GM15510 (cell line): ENCODE results near the gene NFATC1.

ENCODE experiments used
- POLR2A ChIP-seq: IDR thresholded peaks from 3 replicates; pipeline ENCODE4 v1.6.1; 2011; ENCODE audit warnings: borderline replicate concordance; ENCODE audit not compliant: insufficient read length; ENCODE audit errors: extremely low read depth

NFATC1 gene

DNA sequence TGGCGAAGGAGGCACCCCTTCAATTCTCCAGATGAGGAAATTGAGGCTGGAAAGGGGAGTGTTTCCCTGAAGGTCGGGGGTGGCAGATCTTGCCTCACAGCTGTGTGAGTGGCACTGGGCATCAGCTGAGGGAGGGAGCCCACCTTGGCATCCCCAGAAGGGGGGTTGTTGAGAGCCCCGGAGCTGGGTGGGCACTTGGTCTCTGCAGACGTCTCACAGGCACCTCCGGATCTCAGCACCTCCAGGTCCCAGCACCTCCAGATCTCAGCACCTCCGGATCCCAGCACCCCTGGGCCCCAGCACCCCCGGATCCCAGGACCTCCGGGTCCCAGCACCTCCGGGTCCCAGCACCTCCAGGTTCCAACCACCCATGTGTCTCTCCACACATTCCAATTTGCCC, 137.9 kb downstream of the NFATC1 start:
- TF ChIP-seq POLR2A: no peak

- no peak for TF ChIP-seq POLR2A
Observed at GRCh38 chr18:79534356-79534755, 138.6 kb downstream of the NFATC1 start.

DNA sequence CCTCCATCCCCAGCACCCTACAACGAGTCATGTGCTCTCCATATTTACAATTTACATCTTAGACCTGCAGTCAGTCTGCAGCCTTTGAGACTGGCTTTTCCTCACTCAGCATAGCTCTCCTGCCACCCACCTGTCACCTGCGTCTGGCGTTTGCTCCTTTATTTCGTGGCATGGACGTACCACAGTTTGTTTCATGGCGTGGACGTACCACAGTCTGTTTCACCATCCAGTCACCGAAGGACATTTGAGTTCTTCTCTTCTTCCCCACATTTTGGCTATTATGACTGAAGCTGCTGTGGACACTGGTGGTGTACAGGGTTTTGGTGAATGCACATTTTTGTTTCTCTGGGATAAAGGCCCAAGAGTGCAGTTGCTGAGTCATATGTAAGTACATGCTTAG, 142.0 kb downstream of the NFATC1 start:
- no peak for TF ChIP-seq POLR2A

GRCh38 chr18:79538635-79539034, 142.9 kb downstream of the NFATC1 start:
- no peak for TF ChIP-seq POLR2A

DNA sequence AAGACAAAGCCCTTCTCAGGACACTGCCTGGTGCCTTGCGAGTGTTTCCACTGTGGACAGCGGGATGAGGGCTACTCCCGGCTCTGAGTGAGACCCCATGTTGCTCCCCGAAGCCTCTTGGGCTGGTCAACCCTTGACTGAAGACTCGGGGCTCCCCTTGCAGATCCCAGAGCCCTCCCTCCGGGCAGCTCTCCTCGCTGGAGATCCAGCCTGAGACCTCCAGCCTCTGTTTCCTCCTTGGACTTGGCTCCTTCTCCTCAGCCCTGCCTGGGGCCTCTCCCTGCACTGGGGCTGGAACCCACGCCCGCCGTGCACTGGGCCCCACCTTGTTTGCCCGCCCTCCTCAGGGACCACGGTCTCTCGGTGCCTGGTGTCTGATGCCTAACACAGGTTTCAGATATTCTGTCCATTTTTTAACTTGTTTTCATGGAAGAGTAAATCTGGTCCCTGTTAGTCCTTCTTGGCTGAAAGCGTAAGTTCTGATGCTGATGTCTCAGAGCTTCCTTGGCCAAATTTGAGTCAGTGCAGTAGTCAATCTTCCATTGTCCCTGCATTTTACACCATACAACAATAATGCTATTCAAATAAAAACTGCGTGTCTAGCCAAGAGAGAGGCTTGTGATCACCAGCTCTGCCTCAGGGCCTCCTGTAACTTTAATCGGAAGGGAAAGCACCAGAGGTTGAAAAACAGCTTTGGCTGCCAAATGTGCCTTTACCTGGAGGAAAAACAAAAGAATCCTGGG, 144.6 kb downstream of the NFATC1 start:
- TF ChIP-seq POLR2A: no peak

- no peak for TF ChIP-seq POLR2A
Observed at GRCh38 chr18:79540904-79541282, 145.2 kb downstream of the NFATC1 start.

DNA sequence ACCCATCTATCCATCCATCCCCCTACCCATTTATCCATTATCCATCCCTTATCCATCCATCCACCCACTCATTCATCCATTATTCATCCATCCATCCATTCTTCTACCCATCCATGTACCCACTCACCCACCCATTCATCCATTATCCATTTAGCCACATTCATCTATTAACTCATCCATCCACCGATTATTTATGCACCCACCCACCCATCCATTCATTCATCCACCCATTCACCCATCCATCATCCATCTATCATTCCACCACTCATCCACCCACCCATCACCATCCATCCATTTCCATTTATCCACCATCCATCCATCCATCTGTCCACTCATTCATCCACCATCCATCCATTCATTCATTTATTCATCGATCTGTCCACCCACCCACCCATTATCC, 146.5 kb downstream of the NFATC1 start:
- TF ChIP-seq POLR2A: no peak

DNA sequence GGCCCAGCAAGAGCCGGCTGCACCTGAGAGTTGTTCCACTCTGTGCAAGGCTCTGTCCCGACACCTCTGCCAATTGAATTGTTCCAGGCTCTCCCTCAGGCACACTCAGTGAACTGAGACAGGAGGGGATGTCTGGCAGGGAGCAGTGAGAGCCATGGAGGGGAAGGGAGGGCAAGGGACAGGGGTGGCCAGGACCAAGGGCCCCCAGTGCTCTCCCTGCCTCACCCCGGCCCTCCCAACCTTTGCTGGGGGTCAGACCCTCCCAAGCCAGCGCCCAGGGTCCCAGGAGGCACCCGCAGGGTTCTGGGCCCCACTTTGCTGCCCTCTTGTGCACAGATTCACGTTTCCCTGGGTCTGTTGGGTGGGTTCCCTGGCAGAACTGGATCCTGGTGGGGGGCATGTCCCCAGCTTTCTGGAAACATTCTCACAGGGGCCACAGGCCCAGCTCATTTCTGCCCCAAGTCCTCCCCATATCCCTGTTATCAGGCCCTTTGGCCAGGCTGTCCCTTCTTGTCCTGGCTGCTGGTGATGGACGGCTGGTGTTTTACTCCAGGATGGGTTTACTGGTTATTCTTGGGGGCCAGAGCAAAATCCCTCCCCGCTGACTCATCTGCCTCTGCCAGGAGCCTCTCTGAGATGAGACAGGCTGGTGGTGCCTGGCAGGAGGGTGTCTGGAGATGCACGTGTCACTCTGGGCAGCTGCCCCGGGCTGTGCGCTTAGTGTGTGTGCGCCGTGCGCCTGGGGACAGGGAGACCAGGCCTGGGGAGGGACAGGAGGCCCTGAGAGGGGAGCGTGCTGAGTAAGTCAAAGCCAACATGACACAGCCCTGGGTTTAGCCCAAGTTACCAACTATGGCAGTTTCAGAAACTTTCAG, 147.4 kb downstream of the NFATC1 start:
- no peak for TF ChIP-seq POLR2A

GRCh38 chr18:79543861-79544385, 148.2 kb downstream of the NFATC1 start:
- no peak for TF ChIP-seq POLR2A

DNA sequence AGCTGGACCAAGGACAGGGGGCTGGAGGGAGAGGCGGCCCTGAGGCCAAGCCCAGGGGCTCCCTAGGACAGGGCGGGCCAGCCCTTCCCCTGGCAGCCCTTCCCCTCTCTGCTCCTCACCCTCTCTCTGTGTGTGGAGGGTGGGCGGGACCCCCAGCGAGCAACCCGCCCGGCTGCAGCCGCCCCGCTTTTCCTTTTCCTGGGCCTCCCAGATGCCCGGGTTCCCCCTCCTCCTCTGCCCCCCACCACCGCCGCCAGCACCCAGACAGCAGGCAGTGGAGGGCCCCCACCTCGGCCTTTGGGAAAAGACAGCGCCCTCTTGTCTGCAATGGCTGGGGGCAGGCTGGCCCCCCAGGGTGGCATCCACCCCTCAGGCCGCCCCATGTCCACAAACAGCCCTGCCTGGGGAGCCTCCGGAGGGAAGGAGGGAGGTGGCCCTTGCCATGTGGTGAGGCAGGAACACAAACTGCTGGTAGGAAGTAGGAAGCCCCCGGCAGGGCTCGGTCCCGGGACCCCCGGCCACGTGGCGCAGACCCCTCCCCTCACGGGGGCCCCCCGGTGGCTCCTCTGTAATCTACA, 148.7 kb downstream of the NFATC1 start:
- no peak for TF ChIP-seq POLR2A

GRCh38 chr18:79545255-79545654, 149.5 kb downstream of the NFATC1 start:
- no peak for TF ChIP-seq POLR2A

DNA sequence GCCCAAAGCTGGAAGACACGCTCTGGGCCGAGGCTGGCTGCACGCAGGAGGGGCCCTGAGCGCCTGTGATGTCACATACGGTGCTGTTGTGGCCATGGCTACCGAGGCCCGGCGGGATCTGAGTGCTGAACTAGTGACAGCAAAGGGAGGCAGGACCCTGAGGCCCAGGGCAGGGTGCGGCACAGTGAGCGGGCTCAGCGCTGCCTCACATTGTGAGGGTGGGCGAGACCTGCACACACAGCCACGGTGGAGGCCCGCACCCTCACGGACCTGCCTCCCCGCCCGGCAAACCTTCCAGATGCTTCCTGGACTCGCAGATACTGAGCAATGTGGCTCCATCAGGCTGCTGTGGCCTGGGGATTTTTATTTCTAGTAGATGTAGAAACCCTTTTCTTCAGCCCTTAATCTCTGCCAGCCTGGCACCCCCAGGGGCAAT, 150.0 kb downstream of the NFATC1 start:
- TF ChIP-seq POLR2A: no peak

DNA sequence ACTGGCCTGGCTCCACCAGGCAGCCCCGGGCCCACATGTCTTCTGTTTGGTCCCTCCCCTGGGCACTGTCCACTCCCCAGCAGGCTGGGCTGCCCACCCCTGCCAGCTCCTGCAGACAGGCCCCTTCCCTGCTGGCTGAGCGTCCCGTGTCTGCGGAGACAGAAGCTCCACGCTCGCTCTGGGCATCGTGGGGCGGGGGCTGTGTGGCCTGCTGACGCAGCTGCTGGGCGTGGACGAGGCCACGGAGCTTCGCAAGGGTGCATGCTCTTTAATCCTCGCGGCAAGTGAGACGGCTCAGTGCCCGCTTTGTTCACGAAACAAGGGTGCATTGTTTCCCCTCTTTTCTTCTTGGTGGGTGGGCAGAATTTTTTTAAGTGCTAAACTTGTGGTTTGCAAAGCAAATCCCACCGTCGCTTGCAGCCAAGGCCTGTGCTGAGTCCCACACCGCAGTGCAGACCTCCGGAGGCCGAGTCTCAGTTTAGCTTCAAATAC, 151.1 kb downstream of the NFATC1 start:
- no peak for TF ChIP-seq POLR2A

- TF ChIP-seq POLR2A: no peak
Observed at GRCh38 chr18:79547413-79548076, 151.8 kb downstream of the NFATC1 start.
